DMS114 treated with DMSO at 0.1 percent for 48 hours (cell line): ENCODE measurements around the gene KIAA0513.
"Not testable (repeated sequence)": the region's sequence is repeated elsewhere in the genome, so short reads cannot be mapped to it uniquely, and the experiment has no call there.

Experiments
- DNase-seq: peaks from one replicate; lab custom pipeline; 2025; ENCODE audit not compliant: unreplicated experiment; lab: John Stamatoyannopoulos, UW

The KIAA0513 gene

DNA sequence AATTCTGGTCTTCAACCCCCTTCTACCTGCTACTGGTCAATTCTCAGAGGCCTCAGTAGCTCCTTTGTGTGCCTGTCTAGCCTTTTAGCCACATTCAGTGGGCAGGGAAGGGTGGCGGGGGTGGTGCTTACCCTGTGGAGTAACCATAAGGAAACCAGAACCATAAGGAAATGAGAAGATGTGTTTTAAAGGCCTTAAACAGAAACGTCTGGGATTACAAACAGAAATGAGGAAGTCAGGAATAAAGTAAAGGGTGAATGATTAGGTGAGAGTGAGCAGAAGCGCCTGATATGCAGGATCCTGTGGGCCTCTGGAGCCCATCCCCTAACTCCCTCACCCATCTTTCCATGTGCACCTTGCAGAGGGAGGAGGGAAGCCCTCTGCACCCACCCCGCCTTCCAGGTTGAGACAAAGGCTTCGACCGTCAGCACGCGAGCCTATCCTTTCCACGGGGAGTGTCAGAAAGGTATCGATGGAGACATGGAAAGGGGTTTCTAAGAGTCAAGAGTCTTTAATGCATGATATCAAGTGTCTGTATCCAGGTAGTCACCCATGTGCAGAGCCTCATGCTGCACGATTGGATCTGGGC, 20.4 kb downstream of the KIAA0513 start:
- no peak for DNase-seq

- DNase-seq, result no peak
Measured at GRCh38 chr16:85048921-85049562, 21.4 kb downstream of the KIAA0513 start.

- DNase-seq, result no peak
Measured at GRCh38 chr16:85049706-85050305, 22.2 kb downstream of the KIAA0513 start.

DNA sequence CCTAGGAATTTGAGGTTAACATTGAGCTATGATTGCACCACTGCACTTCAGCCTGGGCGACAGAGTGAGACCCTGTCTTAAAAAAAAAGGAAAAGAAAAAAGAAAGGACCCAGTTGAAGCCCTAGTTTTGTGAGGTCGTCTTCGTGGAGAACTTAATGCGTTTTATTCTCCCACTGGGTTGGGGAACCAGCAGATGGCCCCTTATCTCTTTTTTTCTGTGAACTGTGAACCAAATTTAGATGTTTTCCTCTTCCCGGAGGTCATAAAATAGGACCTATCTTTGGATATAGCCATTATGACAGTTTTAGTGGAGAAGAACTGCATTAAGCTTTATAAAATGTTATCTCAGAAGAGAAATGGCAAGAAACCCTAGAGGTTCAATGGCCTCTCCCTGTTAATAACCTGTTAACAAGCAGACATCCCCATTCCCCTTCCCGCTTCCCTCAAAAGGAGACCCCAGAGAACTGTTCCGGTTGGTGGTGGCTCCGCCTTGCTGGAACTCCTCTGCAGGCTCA, 23.5 kb downstream of the KIAA0513 start:
- no peak for DNase-seq

DNA sequence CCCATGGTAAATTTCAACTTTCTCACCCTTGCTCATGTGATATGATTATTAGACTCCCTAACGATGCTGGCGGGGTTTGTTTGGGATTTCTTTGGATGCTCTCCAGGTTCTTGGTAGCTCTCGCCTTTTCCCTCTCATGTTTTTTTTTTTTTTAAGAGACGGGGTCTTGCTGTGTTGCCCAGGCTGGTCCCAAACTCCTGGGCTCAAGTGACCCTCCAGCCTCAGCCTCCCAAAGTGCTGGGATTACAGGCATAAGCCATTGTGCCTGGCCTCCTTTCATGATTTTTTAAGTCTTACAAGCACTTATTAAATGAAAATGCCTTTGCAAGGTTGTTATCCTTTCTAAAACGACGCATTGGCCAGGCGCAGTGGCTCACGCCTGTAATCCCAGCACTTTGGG, 24.1 kb downstream of the KIAA0513 start:
- no peak for DNase-seq

DNA sequence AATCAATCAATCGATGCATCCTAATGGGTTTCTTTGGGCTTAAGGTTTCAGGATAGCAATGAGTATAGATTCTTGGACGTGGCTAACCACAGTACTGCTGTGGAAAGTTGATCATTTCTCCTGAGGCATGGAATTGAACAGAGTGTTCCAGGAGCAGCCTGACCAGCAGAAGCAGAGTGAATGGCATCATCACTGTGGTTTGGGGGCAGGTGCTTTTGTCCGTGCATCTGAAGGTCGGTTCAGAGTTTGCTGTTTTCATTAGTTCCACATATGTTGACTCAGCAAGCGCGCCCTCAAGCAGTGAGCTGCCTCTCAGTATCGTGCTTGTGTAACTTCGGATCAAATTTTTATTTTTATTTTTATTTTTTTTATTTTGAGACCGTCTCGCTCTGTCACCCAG, 24.9 kb downstream of the KIAA0513 start:
- no peak for DNase-seq

DNA sequence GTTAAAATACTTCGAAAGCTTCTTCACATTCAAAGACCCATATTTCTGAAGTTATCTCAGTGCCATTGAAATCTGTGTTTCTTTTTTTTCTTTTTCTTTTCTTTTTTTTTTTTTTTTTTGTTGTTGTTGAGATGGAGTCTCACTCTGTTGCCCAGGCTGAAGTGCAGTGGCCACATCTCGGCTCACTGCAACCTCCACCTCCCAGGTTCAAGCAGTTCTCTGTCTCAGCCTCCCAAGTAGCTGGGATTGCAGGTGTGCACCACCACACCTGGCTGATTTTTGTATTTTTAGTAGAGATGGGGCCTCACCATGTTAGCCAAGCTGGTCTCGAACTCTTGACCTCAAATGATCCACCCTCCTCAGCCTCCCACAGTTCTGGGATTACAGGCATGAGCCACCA, 26.7 kb downstream of the KIAA0513 start:
- not testable (repeated sequence) for DNase-seq

GRCh38 chr16:85054948-85055492, 27.4 kb downstream of the KIAA0513 start:
- no peak for DNase-seq

- no peak for DNase-seq
Measured at GRCh38 chr16:85055493-85056210, 28.1 kb downstream of the KIAA0513 start.

DNA sequence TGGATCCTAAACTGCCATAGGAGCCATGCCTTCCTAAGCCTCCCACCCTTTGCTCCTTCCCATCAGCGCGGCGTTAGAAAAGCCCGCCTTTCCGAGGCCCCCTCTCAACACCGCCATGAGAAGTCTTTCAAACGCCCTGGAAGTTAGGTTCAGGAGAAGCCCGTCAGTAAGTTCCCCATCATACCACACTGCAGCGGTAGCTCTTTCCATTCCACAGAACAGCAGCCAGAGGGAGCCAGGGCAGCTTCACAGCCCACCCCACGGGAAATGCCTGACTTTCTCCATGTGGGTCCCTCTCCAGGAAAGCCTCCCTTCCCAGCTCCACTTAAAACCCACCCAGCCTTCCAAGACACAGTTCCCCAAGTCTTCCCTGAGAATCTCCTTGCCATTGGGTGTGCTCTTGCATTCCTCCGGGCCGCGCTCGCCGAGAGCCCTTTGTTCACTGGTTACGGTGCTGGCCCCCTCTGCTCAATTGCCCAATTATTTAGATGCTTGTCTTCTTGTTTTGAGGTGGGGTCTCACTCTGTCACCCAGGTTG, 28.7 kb downstream of the KIAA0513 start:
- DNase-seq, result no peak

DNA sequence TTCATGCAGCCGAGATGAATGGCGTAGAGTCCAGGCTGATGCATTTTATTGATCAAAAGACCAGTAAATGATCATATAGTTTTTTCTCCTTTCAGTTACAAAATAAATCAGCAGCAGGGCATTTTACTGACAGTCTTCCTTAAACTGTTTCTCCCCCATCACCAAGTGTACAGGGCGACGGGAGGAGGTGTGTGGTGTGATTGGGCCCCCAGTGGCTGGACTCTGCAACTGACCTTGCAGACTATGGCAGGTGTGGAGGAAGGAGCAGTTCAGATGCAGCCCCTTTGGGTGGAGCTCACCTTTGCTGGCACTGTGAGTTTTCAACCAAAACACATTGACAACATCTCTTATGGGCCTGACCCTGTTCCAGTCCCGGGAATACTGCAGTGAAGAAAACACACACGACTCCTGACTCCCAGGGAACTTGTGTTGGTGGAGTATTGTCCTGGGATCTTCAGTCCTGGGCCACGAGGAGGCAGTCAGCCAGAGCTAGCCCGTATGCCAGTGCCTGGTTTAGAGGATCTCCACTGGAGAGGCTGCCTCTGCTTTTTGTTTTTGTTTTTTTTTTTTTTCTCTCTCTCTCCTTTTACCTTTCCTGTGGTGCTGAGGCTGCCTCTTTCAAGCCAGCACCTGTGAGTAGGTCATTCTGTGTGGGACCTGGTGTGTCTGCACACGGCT, 29.8 kb downstream of the KIAA0513 start:
- DNase-seq, result no peak

- DNase-seq, result no peak
Measured at GRCh38 chr16:85057948-85058347, 30.4 kb downstream of the KIAA0513 start.

GRCh38 chr16:85058909-85059308, 31.3 kb downstream of the KIAA0513 start:
- DNase-seq, result no peak

GRCh38 chr16:85061566-85061965, 34.0 kb downstream of the KIAA0513 start:
- DNase-seq, result no peak

DNA sequence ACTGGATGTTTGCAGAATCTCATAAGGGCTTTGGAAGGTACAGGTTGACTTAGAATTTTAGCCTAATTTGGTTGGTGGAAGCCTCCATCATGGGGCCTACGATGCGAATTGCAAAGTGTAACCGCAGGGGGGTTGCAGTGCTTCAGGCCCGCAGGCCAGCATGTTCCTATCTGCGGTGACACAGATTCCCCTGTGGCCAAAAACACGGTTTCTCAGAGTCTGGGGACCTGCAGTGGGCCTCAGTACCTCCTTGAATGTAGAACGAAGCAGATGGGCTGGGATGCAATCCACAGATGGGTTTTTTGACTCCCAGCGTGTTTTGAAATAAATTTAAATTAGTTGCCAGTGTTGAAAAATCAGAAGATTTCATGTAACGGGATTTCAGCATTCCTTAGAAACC, 34.7 kb downstream of the KIAA0513 start:
- no peak for DNase-seq

- no peak for DNase-seq
Measured at GRCh38 chr16:85062845-85063244, 35.2 kb downstream of the KIAA0513 start.

DNA sequence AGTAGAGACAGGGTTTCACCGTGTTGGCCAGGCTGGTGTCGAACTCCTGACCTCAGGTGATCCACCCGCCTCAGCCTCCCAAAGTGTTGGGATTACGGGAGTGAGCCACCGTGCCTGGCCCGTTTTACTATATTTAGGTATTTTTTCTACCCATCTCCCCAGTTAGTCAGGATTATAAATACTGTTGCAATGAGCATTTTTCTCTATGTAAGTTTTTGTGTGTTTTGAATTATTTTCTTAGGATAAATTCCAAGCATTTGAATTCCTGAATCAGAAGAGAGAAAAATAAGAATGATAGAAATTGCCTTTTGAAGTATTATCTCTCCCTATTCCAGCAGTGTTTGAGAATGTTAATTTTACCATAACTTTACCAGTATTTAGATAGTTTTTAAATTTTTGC, 36.6 kb downstream of the KIAA0513 start:
- DNase-seq, result no peak

DNA sequence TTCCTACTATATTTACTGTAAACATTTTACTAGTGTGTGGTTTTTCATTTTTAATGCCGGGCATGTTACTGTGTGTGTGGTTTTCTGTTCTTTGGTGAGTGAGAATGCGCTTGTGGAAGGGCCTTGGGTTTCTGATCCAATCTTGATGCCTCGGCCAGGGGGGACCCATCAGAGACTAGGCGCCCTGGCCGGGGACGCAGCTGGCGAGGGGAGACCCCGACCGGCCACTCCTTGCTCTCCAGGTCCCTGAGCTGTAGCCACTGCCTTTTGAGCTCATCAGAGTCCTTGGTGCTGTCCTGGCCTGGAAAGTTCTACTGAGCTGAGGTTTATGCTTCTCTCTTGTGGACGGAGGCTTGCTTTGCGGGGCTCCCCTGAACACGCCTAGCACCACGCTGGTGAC, 37.5 kb downstream of the KIAA0513 start:
- DNase-seq, result no peak

DNA sequence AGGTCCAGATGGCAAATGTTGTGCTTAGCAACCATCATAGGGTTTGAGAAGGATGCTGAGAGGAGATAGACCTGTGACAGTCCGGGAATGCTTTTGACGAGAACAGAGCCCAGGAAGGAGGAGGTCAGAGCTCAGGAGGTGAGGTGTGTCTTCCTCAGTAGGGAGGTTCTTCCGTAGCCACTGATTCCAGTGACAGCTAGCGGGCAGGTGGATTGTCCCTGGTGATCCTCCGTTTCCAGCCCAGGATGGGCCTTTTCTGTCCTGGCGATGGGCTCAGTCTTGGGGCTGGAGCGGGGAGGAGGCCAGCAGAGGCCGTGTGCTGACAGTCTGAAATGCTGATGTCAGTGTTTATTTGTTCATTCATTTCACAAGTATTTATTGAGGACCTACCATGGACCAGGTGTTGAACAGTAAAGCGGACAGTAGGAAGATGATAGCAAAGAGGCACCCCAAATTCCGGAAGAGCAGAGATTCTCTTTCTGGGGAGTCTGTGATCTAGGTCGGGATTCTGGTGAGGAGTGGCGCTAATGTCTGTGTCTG, 38.8 kb downstream of the KIAA0513 start:
- DNase-seq, result no peak

- DNase-seq, result no peak
Measured at GRCh38 chr16:85067024-85067423, 39.4 kb downstream of the KIAA0513 start.
